GM21515 (cell line): ENCODE results near the gene OR51E1.

Experiments used
- ATAC-seq: cut with Tn5 transposase; IDR thresholded peaks from one replicate; pipeline ENCODE4 v1.9.1; 2021; ENCODE audit not compliant: unreplicated experiment

The OR51E1 gene

GRCh38 chr11:4704790-4705334 is 61.1 kb downstream of the OR51E1 start:
- no peak for ATAC-seq
